Posterior cingulate gyrus (tissue), 11 donors: Measurements from ENCODE around the gene MFAP5.
"Not testable (repeated sequence)": the region's sequence is repeated elsewhere in the genome, so short reads cannot be mapped to it uniquely, and the experiment has no call there.

ENCODE experiments used
- DNase-seq, 10 donors: peaks; one replicate each; pipeline versions ENCODE4 v3.0.0 to v3.0.0-alpha.2; 2020 to 2021; ENCODE audit warnings: mixed read lengths in 3 of 10
- intact Hi-C: fragments of 100-400 bp; cut with DNase I; formaldehyde crosslinking; loops from one replicate; pipeline ENCODE4 v1.15.1; 2023

MFAP5 gene

DNA sequence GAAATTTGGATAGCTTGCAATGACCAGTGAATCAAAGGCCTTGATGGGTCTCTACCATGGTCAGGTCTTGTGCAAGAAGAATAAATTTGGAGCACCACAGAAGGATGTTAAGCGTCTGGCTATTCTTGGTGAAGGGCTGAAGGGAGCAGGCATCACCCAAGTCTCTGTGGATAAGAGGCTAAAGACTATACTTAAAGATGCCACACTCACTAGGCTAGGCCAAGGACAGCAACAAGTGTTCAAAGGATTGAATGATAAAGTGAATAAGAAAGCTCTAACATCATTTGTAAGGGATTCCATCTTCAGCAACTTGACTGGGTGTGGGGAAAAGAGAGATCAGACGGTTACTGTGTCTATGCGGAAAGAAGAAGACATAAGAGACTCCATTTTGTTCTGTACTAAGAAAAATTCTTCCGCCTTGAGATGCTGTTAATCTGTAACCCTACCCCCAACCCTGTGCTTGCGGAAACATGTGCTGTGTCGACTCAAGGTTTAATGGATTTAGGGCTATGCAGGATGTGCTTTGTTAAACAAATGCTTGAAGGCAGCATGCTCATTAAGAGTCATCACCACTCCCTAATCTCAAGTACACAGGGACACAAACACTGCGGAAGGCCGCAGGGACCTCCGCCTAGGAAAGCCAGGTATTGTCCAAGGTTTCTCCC lies 27.2 kb downstream of the MFAP5 start:
- intact Hi-C loops, DNase-seq: not testable (repeated sequence)

DNA sequence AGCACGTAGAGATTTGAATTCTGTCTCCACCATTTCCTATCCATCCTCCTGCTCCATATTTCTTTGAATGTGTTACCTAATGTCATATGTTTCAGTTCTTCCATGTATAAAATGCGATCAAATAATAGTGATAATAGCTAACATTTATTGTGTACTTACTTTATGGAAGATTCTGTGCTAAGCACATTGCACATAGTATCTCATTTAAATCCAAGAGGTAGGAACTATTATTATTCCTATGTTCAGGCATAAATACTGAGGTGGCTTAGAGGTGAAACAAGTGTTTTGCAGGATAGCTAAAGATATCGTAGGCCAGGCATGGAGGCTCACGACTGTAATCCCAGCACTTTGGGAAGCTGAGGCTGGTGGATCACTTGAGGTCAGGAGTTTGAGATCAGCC lies 32.5 kb downstream of the MFAP5 start:
- intact Hi-C loops, result no loop called here
- no peak for DNase-seq

DNA sequence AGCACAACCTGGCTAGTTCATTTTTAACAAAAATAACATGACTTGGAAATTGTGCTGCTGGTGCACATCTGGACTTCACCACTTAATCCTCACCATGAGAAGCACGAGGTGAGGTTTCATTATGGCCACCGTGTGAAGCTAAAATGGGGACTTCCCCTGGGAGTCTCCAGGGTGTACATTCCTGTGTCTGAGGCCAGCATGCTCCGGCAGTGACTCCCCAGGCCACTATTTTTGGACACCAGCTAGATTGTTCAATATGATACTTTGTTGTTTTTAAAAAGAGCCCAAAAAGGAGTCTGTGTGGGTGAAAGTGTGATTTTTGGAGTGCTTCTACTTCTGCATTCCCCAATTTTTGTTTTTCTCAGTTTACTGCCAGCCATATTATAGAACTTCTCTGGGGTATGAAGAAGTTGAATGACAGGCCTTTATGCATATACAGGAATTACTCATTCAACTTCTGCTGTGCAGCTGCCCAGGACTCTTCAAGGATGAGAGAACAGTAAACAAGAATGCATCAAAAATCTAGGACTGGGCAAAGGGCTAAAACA lies 33.1 kb downstream of the MFAP5 start:
- DNase-seq, result no peak
- intact Hi-C loops, result no loop called here

DNA sequence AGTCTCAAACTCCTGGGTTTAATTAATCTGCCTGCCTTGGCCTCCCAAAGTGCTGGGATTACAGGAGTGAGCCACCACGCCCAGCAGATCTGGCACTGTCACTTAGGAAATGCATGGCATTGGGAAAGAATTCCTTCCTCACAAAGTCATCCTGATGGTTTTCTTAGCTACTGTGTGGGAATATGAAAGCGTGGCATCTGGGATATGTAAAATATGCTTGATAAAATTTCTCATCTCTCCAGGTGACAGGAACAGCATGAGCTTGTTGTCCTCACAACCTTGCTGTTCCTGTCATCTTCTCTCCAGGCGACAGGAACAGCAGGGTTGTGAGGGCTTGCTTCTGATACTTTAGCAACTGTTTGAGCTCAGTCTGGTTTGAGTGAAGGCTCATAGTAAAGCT lies 33.9 kb downstream of the MFAP5 start:
- intact Hi-C loops, result no loop called here
- no peak for DNase-seq

DNA sequence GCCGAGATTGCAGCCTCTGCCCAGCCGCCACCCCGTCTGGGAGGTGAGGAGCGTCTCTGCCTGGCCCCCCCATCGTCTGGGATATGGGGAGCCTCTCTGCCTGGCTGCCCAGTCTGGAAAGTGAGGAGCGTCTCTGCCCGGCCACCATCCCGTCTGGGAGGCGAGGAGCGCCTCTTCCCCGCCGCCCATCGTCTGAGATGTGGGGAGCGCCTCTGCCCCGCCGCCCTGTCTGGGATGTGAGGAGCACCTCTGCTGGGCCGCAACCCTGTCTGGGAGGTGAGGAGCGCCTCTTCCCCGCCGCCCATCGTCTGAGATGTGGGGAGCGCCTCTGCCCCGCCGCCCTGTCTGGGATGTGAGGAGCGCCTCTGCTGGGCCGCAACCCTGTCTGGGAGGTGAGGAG lies 37.9 kb downstream of the MFAP5 start:
- DNase-seq, intact Hi-C loops: not testable (repeated sequence)

DNA sequence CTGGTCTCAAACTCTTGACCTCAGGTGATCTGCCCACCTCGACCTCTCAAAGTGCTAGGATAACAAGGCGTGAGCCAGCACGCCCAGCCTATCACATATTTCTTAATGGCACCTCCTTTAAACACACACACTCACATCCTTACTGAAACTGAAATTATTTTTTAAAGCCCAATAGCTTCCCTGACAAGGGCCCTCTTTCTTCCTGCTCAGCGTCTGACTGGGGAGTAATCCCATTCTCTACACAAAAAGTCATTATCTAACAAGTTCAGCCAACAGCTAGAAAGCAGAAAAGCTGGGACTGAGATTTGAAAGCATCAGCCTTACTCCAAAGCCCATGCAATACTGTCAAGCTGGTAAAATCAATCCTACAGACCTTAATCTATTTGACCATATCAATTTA lies 40.0 kb downstream of the MFAP5 start:
- intact Hi-C loops, result no loop called here
- no peak for DNase-seq

DNA sequence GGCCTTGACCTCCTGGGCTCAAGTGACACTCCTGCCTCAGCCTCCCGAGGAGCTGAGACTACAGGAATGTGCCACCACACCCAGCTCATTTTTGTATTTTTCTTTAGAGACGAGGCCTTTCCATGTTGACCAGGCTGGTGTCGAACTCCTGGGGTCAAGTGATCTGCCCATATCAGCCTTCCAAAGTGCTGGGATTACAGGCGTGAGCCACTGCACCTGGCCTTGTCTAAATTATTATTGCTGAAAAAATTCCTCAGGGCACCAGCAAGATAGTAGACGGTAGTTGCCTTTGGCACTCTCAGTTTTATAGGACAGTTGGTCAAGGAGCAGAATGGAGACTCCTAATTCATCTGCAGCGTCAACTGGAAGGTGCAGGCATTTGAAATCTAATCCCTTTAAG lies 47.4 kb downstream of the MFAP5 start:
- intact Hi-C loops, result no loop called here
- no peak for DNase-seq

DNA sequence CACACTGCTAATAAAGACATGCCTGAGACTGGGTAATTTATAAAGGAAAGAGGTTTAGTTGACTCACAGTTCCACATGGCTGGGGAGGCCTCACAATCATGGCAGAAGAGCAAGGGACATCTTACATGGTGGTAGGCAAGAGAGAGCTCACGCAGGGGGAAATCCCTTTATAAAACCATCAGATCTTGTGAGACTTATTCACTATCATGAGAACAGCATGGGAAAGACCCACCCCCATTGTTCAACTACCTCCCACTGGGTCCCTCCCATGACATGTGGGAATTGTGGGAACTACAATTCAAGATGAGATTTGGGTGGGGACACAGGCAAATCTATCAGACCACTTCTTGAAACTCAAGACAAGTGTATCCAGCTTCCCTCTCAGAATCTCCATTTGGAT lies 48.7 kb downstream of the MFAP5 start:
- intact Hi-C loops, DNase-seq: not testable (repeated sequence)

DNA sequence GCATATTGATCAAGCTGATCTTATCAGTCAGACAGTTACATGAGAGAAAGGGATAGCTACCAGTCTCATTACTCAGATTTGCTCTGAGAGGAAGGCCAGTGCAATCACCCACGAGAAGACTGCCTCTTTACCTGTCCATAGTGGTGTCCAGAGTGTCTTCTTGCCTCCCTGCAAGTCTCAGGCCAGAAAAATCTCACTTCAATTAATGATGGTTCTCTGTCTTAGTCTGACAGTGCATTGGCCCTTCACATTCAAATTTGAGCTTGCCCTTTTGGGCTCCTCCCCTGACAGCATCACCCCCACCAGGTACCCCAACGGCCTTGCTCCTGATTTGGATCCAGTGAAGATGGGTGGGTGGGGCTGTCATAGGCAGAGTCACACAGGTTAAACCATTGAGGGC lies 50.0 kb downstream of the MFAP5 start, which contains the start of gene AICDA:
AICDA (minus strand) TSS at position 231 of the 400 bp plus-strand sequence; CDS start at position 139, 92 bp downstream.
- intact Hi-C loops, result no loop called here
- no peak for DNase-seq

DNA sequence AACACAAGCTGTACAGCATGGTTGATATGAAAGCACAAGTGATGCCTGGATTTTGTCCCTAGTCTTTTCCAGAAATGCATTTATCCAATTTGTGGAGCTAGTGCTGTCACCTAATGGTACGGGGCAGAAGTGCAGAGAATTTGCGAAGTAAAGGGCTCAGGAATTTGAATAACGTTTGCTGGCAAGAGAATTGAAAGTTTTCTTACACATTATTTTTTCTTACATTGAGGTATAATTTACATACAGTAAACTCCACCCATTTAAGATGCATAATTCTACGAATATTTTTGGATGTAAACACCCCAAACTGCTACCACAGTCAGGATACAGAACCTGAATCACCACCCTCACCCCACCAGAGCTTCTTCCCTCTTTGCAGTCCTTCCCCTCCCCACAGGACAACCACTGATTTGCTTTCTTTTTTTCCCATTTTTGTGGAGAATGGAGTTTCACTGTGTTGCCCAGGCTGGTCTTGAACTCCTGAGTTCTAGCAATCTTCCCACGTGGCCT lies 53.5 kb downstream of the MFAP5 start:
- peak in 3 of 10 donors; percentile 17 to 18 (median 18) for DNase-seq
- intact Hi-C loops, result loop anchor here (2.0 kb wide), 1 partner anchor 64 kb away; no protein-coding TSS in a partner anchor

DNA sequence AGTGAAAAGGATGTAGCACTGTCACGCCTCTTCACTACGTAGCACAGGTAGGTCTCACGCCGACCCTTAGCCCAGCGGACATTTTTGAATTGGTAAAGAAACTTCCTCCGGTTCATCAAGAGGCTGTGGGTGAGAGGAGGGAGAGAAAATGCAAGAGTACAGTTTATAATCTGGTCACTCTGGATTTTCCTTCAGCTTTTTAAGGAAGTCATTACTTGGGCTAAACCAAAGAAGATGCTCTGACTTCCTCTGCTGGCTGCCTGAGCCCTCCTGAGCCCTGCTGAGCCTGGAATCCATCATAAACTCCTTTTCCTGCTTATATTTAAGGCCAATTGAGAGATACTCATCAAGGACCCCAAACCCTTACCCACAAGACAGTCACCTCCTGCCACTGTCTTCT lies 55.7 kb downstream of the MFAP5 start:
- no peak for DNase-seq
- intact Hi-C loops, result no loop called here

DNA sequence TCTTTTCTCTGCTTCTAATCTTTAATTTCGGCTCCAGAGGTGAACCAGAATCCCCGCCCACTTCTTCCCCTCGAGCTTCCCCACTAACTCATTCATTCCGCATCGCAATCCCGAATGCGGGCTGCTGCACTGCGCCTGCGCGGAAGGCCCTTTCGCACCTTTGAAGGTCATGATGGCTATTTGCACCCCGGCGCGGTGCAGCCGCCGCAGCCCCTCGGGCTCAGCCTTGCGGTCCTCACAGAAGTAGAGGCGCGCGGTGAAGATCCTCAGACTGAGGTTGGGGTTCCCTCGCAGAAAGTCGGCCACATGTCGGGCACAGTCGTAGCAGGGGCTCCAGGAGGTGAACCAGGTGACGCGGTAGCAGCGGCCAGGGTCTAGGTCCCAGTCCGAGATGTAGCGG lies 57.6 kb downstream of the MFAP5 start:
- intact Hi-C loops, result no loop called here
- DNase-seq, result peak in 2 of 10 donors; percentile 53 to 76

DNA sequence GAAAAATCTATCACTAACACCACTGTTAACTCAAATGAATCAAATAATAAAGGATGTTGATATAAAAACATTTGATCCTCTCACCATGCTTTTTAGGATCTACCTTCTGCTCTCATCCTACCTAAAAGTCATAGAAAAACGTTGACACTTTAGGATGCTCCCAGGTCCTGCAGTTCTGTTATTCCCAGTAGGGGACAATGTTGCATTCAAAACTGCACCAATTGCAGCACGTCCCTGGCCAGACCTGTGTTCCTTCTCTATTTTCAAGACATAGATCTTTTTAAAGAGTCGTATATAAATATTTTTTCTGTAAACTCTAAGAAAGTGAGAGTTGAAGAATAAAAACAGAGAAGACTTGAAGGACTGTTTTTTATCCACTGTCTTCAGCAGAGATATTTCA lies 58.8 kb downstream of the MFAP5 start:
- no peak for DNase-seq
- intact Hi-C loops, result no loop called here

DNA sequence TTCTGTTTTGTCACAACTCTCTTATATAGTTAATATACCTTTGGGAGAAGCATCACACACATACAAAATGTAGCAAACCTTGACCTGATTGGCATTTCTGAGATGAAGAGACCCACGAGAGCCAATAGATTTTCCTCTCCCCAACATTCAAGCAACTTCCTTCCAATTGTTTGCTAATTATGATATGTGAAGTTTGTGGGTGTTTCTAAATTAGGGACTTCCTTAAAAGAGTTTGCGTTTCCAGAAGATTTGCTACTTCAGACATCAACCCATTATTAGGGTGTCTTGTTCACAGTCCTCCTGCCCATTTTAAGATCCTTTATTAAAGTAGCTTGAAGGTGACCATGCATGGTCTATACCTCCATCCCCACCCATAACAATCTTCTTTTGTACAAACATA lies 59.3 kb downstream of the MFAP5 start:
- intact Hi-C loops, result no loop called here
- no peak for DNase-seq

DNA sequence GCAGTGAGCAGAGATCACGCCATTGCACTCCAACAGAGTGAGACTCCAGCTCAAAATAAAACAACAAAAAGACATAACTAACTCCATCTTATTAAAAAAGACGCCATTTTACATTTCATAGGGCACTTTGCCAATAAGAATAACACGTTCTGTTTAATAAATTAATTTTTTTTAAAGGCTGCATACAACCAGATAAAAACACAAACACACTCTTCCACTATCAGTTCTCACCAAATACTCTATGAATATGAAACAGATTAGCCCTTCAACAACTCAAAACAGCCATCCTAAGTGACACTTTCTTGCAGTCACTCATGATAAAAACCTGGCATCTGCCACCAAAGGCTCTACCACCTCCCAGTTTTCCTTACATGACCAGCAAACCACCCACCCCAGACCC lies 66.1 kb downstream of the MFAP5 start:
- DNase-seq, result no peak
- intact Hi-C loops, result no loop called here
